ENCODE measurements around the gene KDSR. TPM values are rescaled to one million over a fixed set of nuclear protein-coding genes. Genes with fewer than 3 reads are reported as not detected.

Gene KDSR
- total and polyA plus RNA-seq, 9 of the 15 experiments (the other 6 are each of a cell fraction or from before 2014, with no cell fraction given): 4.0 to 24.7 (median 12.4) TPM

GRCh38 chr18:63311118-63312018 is 55.6 kb downstream of the KDSR start:
- no peak for DNase-seq (ENCODE audit: extremely low read depth in 1 of 4, low spot score in 3 of 4)
- no peak for FAIRE-seq

More at GRCh38 chr18:63311118-63312018, 55.6 kb downstream of the KDSR start:
- ChIA-PET CTCF (ENCODE audit: low intra/inter-chr PET ratio) (no interaction called here), POLR2A (no interaction called here)
- no peaks in the 10 kb centered on the region for H3K9me3 ChIP-seq (replicated peaks; ENCODE audit: control insufficient read depth, insufficient read depth, low read depth, low read length)
- no peaks in the 10 kb centered on the region for H3K9me1 ChIP-seq (ENCODE audit: control insufficient read depth, insufficient read depth, low read length)
- H3K79me2 ChIP-seq (ENCODE audit: control insufficient read depth, insufficient read depth, low read length): no peaks in the 10 kb centered on the region
- no peaks in the 10 kb centered on the region for H4K20me1 ChIP-seq (replicated peaks; ENCODE audit: control insufficient read depth, insufficient read depth, low read length)
- no peak for TF ChIP-seq CHCHD3 (CRISPR knock-in tag; IDR thresholded peaks at IDR 0.05)
- TF ChIP-seq BCOR (IDR thresholded peaks at IDR 0.05): no peak
- no peak for TF ChIP-seq FOXJ3 (CRISPR knock-in tag; IDR thresholded peaks at IDR 0.05)
- TF ChIP-seq HMG20B (CRISPR knock-in tag; IDR thresholded peaks at IDR 0.05): no peak
- no peak for TF ChIP-seq FOXA1 (IDR thresholded peaks at IDR 0.05; ENCODE audit: borderline replicate concordance)
- no peak for TF ChIP-seq ARID1B (IDR thresholded peaks at IDR 0.05)
- TF ChIP-seq CTBP1 (IDR thresholded peaks at IDR 0.05; ENCODE audit: borderline replicate concordance): no peak
- no peak for TF ChIP-seq DIDO1 (tag; IDR thresholded peaks at IDR 0.05; ENCODE audit: low read depth)
- TF ChIP-seq GABPB1 (CRISPR knock-in tag; IDR thresholded peaks at IDR 0.05): no peak
- no peak for TF ChIP-seq CHD2 (IDR thresholded peaks at IDR 0.05; ENCODE audit: low read depth, low read length)
- TF ChIP-seq ARNT (IDR thresholded peaks at IDR 0.05): no peak
- no peak for TF ChIP-seq NFIC (IDR thresholded peaks at IDR 0.05)
- no peak for TF ChIP-seq NBN (IDR thresholded peaks at IDR 0.05; ENCODE audit: low read depth)
- no peak for TF ChIP-seq ZNF124 (CRISPR knock-in tag; IDR thresholded peaks at IDR 0.05)
- no peak for TF ChIP-seq EZH2 (IDR thresholded peaks at IDR 0.05; ENCODE audit: borderline replicate concordance, low read depth, low read length)
- TF ChIP-seq ZNF217 (CRISPR knock-in tag; IDR thresholded peaks at IDR 0.05): no peak
- no peak overlapping the region for H3K4me3 ChIP-seq
- no TSS peak for BruUV-seq (replicated peaks)
- 2% methylated on average over 8 of the region's 8 CpGs for WGBS (ENCODE audit: insufficient coverage, low coverage, missing lambda C conversion rate)
- H3K27me3 ChIP-seq (ENCODE audit: control insufficient read depth in 2 of 2, insufficient read depth in 2 of 2, low read length in 2 of 2): peaks cover 3 to 11% of the 10 kb centered on the region in 2 experiments; a peak in 3 of 5 replicates
- in situ Hi-C loops (cut with MboI) (no loop called here), intact Hi-C loops (cut with micrococcal nuclease) (no loop called here)
- H2AFZ ChIP-seq (ENCODE audit: low read depth, low read length): no peak overlapping the region
- H3K4me1 ChIP-seq (replicated peaks in 1 of 2; ENCODE audit: control insufficient read depth in 2 of 2, insufficient read depth in 2 of 2, low read length in 2 of 2): peaks cover 0 to 2% of the 10 kb centered on the region in 2 experiments; a peak in 2 of 5 replicates
- no peak for ATAC-seq
- H3K4me2 ChIP-seq (ENCODE audit: insufficient read depth, low read length): no peak overlapping the region
- no peak overlapping the region for H3K9ac ChIP-seq (ENCODE audit: insufficient read depth in 1 of 2, low read depth in 2 of 2, low read length in 2 of 2)
- H3K27ac ChIP-seq (ENCODE audit: extremely low read depth, low read depth, low read length): no peak overlapping the region
- H3K36me3 ChIP-seq (ENCODE audit: control insufficient read depth, insufficient read depth, low read length): no peaks in the 10 kb centered on the region
